Uterus (tissue), 4 donors: ENCODE measurements around the gene EVI5. TPM values are rescaled to one million over a fixed set of nuclear protein-coding genes. Genes with fewer than 3 reads are reported as not detected.

Experiments
- DNase-seq, 2 donors: peaks; one replicate each; pipeline ENCODE4 v3.0.0-alpha.2; 2019 to 2020
- H3K27ac ChIP-seq, 2 donors: fragments of 200-600 bp; sonication (generic); 1 replicate in 1 of 2; 2 replicates in 1 of 2; pipeline ENCODE4 v1.5.1; 2016 to 2018
- H3K27me3 ChIP-seq, 2 donors: fragments of 200-600 bp; sonication (generic); one replicate each; pipeline ENCODE4 v1.5.1; 2018 to 2019; ENCODE audit warnings: control low read depth in 1 of 2
- H3K36me3 ChIP-seq, 2 donors: fragments of 200-600 bp; sonication (generic); one replicate each; pipeline ENCODE4 v1.5.1; 2019; ENCODE audit warnings: control low read depth in 1 of 2
- H3K4me1 ChIP-seq, 2 donors: fragments of 200-600 bp; sonication (generic); one replicate each; pipeline ENCODE4 v1.5.1; 2018 to 2019; ENCODE audit warnings: control low read depth in 1 of 2
- H3K4me3 ChIP-seq, 2 donors: fragments of 200-600 bp; sonication (generic); 1 replicate in 1 of 2; 2 replicates in 1 of 2; pipeline ENCODE4 v1.5.1; 2018 to 2019; ENCODE audit warnings: mild to moderate bottlenecking in 1 of 2
- H3K9me3 ChIP-seq, 2 donors: fragments of 200-600 bp; sonication (generic); one replicate each; pipeline ENCODE4 v1.5.1; 2019; ENCODE audit warnings: control low read depth in 1 of 2
- POLR2A ChIP-seq, 2 donors: fragments of 450-650 bp; IDR thresholded peaks; one replicate each; pipeline ENCODE4 v1.6.1; 2016; ENCODE audit warnings: antibody characterized with exemption in 2 of 2, mild to moderate bottlenecking in 1 of 2, moderate library complexity in 1 of 2
- intact Hi-C: fragments of 100-400 bp; cut with DNase I; formaldehyde crosslinking; loops from one replicate; pipeline ENCODE4 v1.15.1; 2023; ENCODE audit warnings: low total_unique reads
- total RNA-seq, 4 donors: library from RNA; depleted of rRNA in 3 of 4; stranded (reverse); fragments of >200 nt in 3 of 4; gene quantifications; one replicate each; pipeline versions ENCODE4 v1.1.0 to v1.2.4, GENCODE V29; 2014 to 2023
- TF ChIP-seq, protein P1 (sequence below), 4 experiments: fragments of 200-600 bp in 2 of 4; fragments of 450-650 bp in 2 of 4; sonication (generic) in 2 of 4; IDR thresholded peaks; one replicate each; pipeline ENCODE4 v1.5.1; 2016 to 2019; ENCODE audit warnings: antibody characterized with exemption in 4 of 4, mild to moderate bottlenecking in 2 of 4, moderate library complexity in 1 of 4
- donor health status: DM: yes; HTN: yes; CAD: no.

EVI5 gene
- total RNA-seq, 4 donors from 2014 or later = 53.0 to 112 (median 58.4) TPM

DNA sequence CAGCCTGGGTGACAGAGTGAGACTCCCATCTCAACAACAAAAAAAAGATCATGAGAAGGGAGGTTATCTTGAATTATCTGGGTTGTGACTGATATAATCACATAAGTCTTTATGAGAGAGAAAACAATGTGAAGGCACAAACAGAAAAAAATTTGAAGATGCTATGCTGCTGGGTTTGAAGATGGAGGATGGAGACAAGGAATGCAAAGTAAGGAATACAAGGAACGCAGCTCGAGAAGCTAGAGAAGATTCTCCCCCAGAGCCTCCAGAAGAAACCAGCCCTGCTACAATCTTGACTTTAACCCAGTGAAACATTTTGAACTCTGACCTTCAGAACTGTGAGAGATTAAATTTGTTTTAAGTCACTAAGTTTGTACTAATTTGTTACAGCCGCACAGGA lies 15.1 kb downstream of the EVI5 start:
- intact Hi-C loops = no loop called here
- no peak for TF ChIP-seq POLR2A (IDR thresholded peaks at IDR 0.05)
- TF ChIP-seq, protein P1, sequence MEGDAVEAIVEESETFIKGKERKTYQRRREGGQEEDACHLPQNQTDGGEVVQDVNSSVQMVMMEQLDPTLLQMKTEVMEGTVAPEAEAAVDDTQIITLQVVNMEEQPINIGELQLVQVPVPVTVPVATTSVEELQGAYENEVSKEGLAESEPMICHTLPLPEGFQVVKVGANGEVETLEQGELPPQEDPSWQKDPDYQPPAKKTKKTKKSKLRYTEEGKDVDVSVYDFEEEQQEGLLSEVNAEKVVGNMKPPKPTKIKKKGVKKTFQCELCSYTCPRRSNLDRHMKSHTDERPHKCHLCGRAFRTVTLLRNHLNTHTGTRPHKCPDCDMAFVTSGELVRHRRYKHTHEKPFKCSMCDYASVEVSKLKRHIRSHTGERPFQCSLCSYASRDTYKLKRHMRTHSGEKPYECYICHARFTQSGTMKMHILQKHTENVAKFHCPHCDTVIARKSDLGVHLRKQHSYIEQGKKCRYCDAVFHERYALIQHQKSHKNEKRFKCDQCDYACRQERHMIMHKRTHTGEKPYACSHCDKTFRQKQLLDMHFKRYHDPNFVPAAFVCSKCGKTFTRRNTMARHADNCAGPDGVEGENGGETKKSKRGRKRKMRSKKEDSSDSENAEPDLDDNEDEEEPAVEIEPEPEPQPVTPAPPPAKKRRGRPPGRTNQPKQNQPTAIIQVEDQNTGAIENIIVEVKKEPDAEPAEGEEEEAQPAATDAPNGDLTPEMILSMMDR (IDR thresholded peaks at IDR 0.05) = no peak

DNA sequence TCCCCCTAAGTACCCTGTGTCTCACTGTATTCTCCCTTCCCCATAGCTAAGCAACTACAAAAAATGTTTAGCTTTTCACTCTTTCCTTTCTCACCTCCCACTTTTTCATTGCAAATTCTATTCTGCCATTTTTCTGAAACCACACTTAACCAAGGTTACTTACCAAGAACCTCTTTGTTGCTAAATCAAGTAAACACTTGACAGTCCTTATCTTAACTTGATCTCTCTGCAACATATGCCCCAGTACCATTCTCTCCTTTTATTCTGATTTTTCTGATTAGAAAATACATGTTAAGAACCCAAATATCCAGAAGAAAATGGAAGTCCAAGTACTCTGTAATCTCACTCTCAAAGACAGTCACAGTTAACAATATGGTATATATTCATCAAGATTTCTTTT lies 16.0 kb downstream of the EVI5 start:
- H3K9me3 ChIP-seq = no peaks in the 10 kb centered on the region
- no peaks in the 10 kb centered on the region for H3K4me1 ChIP-seq
- no peaks in the 10 kb centered on the region for H3K27me3 ChIP-seq
- H3K4me3 ChIP-seq = no peak overlapping the region
- intact Hi-C loops = no loop called here
- H3K36me3 ChIP-seq = no peaks in the 10 kb centered on the region
- H3K27ac ChIP-seq = no peak overlapping the region
- no peak for DNase-seq
- TF ChIP-seq, protein P1 (IDR thresholded peaks at IDR 0.05) = no peak
- no peak for TF ChIP-seq POLR2A (IDR thresholded peaks at IDR 0.05)

More for the DNA sequence above, 15.1 kb downstream of the EVI5 start:
- no peak overlapping the region for H3K4me3 ChIP-seq
- DNase-seq = no peak
- H3K36me3 ChIP-seq = no peaks in the 10 kb centered on the region
- H3K27me3 ChIP-seq = no peaks in the 10 kb centered on the region
- no peaks in the 10 kb centered on the region for H3K9me3 ChIP-seq
- no peaks in the 10 kb centered on the region for H3K4me1 ChIP-seq
- no peak overlapping the region for H3K27ac ChIP-seq

DNA sequence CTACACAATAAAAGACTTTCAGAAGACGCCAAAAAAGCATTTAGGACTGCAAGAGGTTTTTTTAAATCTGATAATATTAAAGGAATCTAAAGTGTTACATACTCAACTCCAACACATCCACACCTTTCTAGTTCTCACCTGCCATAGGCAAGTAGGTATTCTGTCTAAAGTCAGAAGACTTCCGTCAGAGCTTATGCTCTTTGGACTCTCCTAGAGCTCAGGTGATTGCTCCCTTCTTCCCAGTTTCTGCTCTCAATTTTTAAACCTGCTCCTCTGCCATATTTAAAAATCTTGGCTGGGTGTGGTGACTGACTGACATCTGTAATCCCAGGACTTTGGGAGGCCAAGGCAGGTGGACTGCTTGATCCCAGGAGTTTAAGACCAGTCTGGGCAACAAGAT lies 16.6 kb downstream of the EVI5 start:
- intact Hi-C loops = no loop called here
- no peaks in the 10 kb centered on the region for H3K9me3 ChIP-seq
- no peak overlapping the region for H3K4me3 ChIP-seq
- H3K27ac ChIP-seq = no peak overlapping the region
- H3K27me3 ChIP-seq = no peaks in the 10 kb centered on the region
- no peak for DNase-seq
- no peaks in the 10 kb centered on the region for H3K4me1 ChIP-seq
- TF ChIP-seq POLR2A (IDR thresholded peaks at IDR 0.05) = no peak
- TF ChIP-seq, protein P1 (IDR thresholded peaks at IDR 0.05) = no peak
- no peaks in the 10 kb centered on the region for H3K36me3 ChIP-seq

DNA sequence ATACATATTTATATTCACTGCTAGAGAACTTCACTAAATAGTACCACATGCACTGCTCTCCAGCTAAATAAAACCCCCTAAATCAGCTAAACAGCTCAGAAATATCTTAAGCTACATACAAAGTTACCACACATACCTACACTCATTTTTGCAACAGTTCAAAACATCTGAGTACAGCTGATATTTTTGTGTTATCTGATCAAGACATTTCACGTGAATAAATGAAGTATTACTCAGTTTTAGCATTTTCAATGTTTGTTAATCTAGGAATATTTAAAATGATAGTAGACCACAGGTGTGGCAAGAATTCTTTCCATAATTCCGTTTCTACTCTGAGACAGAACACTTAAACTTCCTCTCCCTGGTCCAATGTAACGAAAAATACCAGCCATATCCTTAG lies 20.8 kb downstream of the EVI5 start:
- no peak for DNase-seq
- Histone ChIP-seq H3K27ac (no peak overlapping the region), H3K4me3 (no peak overlapping the region), H3K9me3 (no peaks in the 10 kb centered on the region), H3K27me3 (no peaks in the 10 kb centered on the region), H3K4me1 (no peaks in the 10 kb centered on the region), H3K36me3 (no peaks in the 10 kb centered on the region)
- intact Hi-C loops = no loop called here
- TF ChIP-seq POLR2A (IDR thresholded peaks at IDR 0.05) = no peak
- TF ChIP-seq, protein P1 (IDR thresholded peaks at IDR 0.05) = no peak

DNA sequence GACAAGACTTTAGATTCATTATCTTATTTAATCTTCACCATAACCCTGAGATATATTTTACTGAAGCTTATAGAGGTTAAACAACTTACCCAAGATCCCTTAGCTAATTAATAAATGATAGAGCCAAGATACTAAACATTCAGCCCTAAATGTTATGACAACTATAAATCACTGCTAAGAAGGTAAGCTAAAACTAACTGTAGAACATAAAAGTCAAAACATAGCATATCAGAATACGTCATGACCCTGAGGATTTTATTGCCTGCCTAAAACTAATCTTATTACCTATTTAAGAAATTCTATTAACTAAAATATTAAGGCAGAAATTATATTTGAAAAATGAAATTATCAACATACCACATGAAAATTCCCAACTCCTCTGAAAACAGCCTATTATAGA lies 22.6 kb downstream of the EVI5 start:
- no peaks in the 10 kb centered on the region for H3K27me3 ChIP-seq
- TF ChIP-seq, protein P1 (IDR thresholded peaks at IDR 0.05) = no peak
- no peak for TF ChIP-seq POLR2A (IDR thresholded peaks at IDR 0.05)
- no peaks in the 10 kb centered on the region for H3K4me1 ChIP-seq
- DNase-seq = no peak
- intact Hi-C loops = no loop called here
- no peak overlapping the region for H3K27ac ChIP-seq
- no peaks in the 10 kb centered on the region for H3K9me3 ChIP-seq
- no peak overlapping the region for H3K4me3 ChIP-seq
- H3K36me3 ChIP-seq = no peaks in the 10 kb centered on the region
